Measurements from ENCODE around the gene HELZ2.
A peak's percentile ranks its signal among the peaks of the same experiment; 100 is the strongest.
"Not testable (repeated sequence)": the region's sequence is repeated elsewhere in the genome, so short reads cannot be mapped to it uniquely, and the experiment has no call there.

The HELZ2 gene

GRCh38 chr20:63559485-63560332 is 14.3 kb downstream of the HELZ2 start:
- H3K27ac Mint-ChIP-seq; H3K9me3 Mint-ChIP-seq; ATAC-seq (replicated peaks); H3K4me3 Mint-ChIP-seq; H3K27me3 Mint-ChIP-seq; DNase-seq: not testable (repeated sequence)
- Mint-ChIP-seq H3K36me3 (peaks cover 29 to 34% of the 10 kb centered on the region in 2 donors), H3K4me1 (peaks cover 13 to 18% of the 10 kb centered on the region in 2 donors)

GRCh38 chr20:63558804-63559484 is 15.1 kb downstream of the HELZ2 start:
- no peak for DNase-seq
- H3K9me3 Mint-ChIP-seq: peaks cover 0 to 1% of the 10 kb centered on the region in 2 donors
- peaks cover 17 to 24% of the 10 kb centered on the region in 2 donors for H3K4me1 Mint-ChIP-seq
- H3K27ac Mint-ChIP-seq: no peak overlapping the region
- H3K4me3 Mint-ChIP-seq: no peak overlapping the region
- H3K27me3 Mint-ChIP-seq: no peaks in the 10 kb centered on the region
- ATAC-seq (replicated peaks): no peak
- H3K36me3 Mint-ChIP-seq: peaks cover 25 to 31% of the 10 kb centered on the region in 2 donors

GRCh38 chr20:63557481-63557891 is 16.6 kb downstream of the HELZ2 start:
- Mint-ChIP-seq H3K4me1 (peaks cover 21 to 37% of the 10 kb centered on the region in 2 donors), H3K27ac (no peak overlapping the region), H3K36me3 (peaks cover 24 to 30% of the 10 kb centered on the region in 2 donors), H3K9me3 (peaks cover 0 to 1% of the 10 kb centered on the region in 2 donors), H3K4me3 (no peak overlapping the region), H3K27me3 (no peaks in the 10 kb centered on the region)
- no peak for ATAC-seq (replicated peaks)
- no peak for DNase-seq

- no peak for ATAC-seq (replicated peaks)
- Mint-ChIP-seq H3K27me3 (no peaks in the 10 kb centered on the region), H3K4me1 (peaks cover 22 to 42% of the 10 kb centered on the region in 2 donors), H3K36me3 (peaks cover 24 to 30% of the 10 kb centered on the region in 2 donors), H3K27ac (no peak overlapping the region), H3K4me3 (no peak overlapping the region), H3K9me3 (peaks cover 0 to 1% of the 10 kb centered on the region in 2 donors)
- DNase-seq: no peak
Observed at GRCh38 chr20:63556873-63557478, 17.1 kb downstream of the HELZ2 start.

GRCh38 chr20:63555661-63556381 is 18.2 kb downstream of the HELZ2 start:
- ATAC-seq (replicated peaks) (no peak), DNase-seq (no peak)
- Mint-ChIP-seq H3K27me3 (no peaks in the 10 kb centered on the region), H3K4me3 (peak overlapping the region in 1 of 2 donors; percentile 32), H3K36me3 (peaks cover 15 to 23% of the 10 kb centered on the region in 2 donors), H3K27ac (no peak overlapping the region), H3K9me3 (peaks cover 0 to 1% of the 10 kb centered on the region in 2 donors), H3K4me1 (peaks cover 25 to 43% of the 10 kb centered on the region in 2 donors)

GRCh38 chr20:63554361-63555278 is 19.4 kb downstream of the HELZ2 start:
- DNase-seq: peak; percentile 54

GRCh38 chr20:63553933-63554290 is 20.1 kb downstream of the HELZ2 start, which contains the start of gene FNDC11:
FNDC11 (plus strand) TSS chr20:63554159; CDS start chr20:63555664, 1,505 bp downstream.
- peak within 1 kb of the TSS; percentile 74 to 87 for H3K4me3 Mint-ChIP-seq
- H3K4me1 Mint-ChIP-seq: peaks cover 27 to 52% of the 10 kb centered on the region in 2 donors
- peaks cover 4 to 13% of the 10 kb centered on the region in 2 donors for H3K27me3 Mint-ChIP-seq
- ATAC-seq (replicated peaks): peak; percentile 54 to 59
- H3K36me3 Mint-ChIP-seq: peaks cover 7 to 9% of the 10 kb centered on the region in 2 donors
- H3K9me3 Mint-ChIP-seq: no peaks in the 10 kb centered on the region
- DNase-seq: peak; percentile 55
- peak within 1 kb of the TSS; percentile 90 for H3K27ac Mint-ChIP-seq

More at GRCh38 chr20:63554361-63555278, 19.4 kb downstream of the HELZ2 start:
- peaks cover 4 to 8% of the 10 kb centered on the region in 2 donors for H3K27me3 Mint-ChIP-seq
- peaks cover 26 to 46% of the 10 kb centered on the region in 2 donors for H3K4me1 Mint-ChIP-seq
- peak overlapping the region; percentile 74 to 87 for H3K4me3 Mint-ChIP-seq
- H3K27ac Mint-ChIP-seq: peak overlapping the region; percentile 90
- peak; percentile 33 to 52 for ATAC-seq (replicated peaks)
- peaks cover 9 to 16% of the 10 kb centered on the region in 2 donors for H3K36me3 Mint-ChIP-seq
- peaks cover 0 to 1% of the 10 kb centered on the region in 2 donors for H3K9me3 Mint-ChIP-seq

- ATAC-seq (replicated peaks) (peak; percentile 57 to 68), DNase-seq (peak; percentile 82)
- peak overlapping the region; percentile 74 to 87 for H3K4me3 Mint-ChIP-seq
- no peaks in the 10 kb centered on the region for H3K9me3 Mint-ChIP-seq
- peaks cover 3 to 6% of the 10 kb centered on the region in 2 donors for H3K36me3 Mint-ChIP-seq
- H3K27ac Mint-ChIP-seq: peak overlapping the region; percentile 90
- H3K27me3 Mint-ChIP-seq: peaks cover 7 to 17% of the 10 kb centered on the region in 2 donors
- peaks cover 29 to 52% of the 10 kb centered on the region in 2 donors for H3K4me1 Mint-ChIP-seq
Observed at GRCh38 chr20:63553251-63553932, 20.6 kb downstream of the HELZ2 start.

GRCh38 chr20:63552481-63553249 is 21.4 kb downstream of the HELZ2 start:
- Mint-ChIP-seq H3K27me3 (peaks cover 7 to 18% of the 10 kb centered on the region in 2 donors), H3K4me1 (peaks cover 29 to 52% of the 10 kb centered on the region in 2 donors), H3K36me3 (peaks cover 3 to 6% of the 10 kb centered on the region in 2 donors), H3K9me3 (no peaks in the 10 kb centered on the region), H3K4me3 (peak overlapping the region; percentile 74 to 87), H3K27ac (peak overlapping the region; percentile 90)
- ATAC-seq (replicated peaks): peak; percentile 41 to 46
- peak; percentile 57 for DNase-seq

GRCh38 chr20:63551068-63551467 is 23.0 kb downstream of the HELZ2 start:
- DNase-seq: no peak
- Mint-ChIP-seq H3K4me1 (peaks cover 34 to 61% of the 10 kb centered on the region in 2 donors), H3K36me3 (no peaks in the 10 kb centered on the region), H3K27me3 (peaks cover 7 to 24% of the 10 kb centered on the region in 2 donors), H3K27ac (peak overlapping the region; percentile 37), H3K9me3 (no peaks in the 10 kb centered on the region), H3K4me3 (no peak overlapping the region)
- ATAC-seq (replicated peaks): no peak

- ATAC-seq (replicated peaks) (no peak), DNase-seq (no peak)
- H3K27ac Mint-ChIP-seq: peak overlapping the region; percentile 61
- H3K4me3 Mint-ChIP-seq: no peak overlapping the region
- peaks cover 34 to 63% of the 10 kb centered on the region in 2 donors for H3K4me1 Mint-ChIP-seq
- no peaks in the 10 kb centered on the region for H3K36me3 Mint-ChIP-seq
- peaks cover 7 to 24% of the 10 kb centered on the region in 2 donors for H3K27me3 Mint-ChIP-seq
- no peaks in the 10 kb centered on the region for H3K9me3 Mint-ChIP-seq
Observed at GRCh38 chr20:63549679-63550282, 24.3 kb downstream of the HELZ2 start.
